ENCODE results near the gene TPST2.

TPST2 gene

DNA sequence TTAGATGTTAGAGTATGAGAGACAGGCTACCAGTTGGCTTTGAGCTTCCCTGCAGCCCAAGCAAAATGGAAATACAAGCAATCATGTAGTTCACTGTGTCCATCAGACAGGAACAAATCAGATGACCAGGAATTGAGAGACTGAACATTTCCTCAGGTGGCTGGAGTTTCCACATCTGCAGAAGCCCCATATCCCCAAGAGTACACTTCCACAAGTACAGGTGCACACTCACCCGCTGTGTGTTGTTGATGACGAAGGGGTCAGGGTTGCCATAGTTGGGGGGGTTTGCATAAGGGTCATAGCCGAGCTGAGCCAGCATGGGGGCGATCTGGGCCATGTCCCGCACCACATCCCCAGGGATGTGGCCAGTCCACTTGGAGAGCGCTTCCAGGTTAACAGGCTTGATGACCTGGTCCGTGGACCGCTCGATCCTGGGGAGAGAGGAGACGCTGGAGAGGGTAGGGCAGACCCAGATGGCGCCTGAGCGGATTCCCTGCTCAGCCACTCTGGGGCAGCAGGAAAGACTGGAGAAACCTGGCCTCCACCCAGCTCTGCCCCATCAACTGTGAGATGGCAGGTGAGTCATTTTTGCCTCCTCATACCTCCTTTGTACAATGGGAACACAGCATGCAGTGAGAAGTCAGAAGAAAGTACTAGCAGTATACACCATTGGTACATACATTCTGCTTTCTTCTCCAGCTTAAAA, 53.7 kb downstream of the TPST2 start:
- TF ChIP-seq, protein P1, sequence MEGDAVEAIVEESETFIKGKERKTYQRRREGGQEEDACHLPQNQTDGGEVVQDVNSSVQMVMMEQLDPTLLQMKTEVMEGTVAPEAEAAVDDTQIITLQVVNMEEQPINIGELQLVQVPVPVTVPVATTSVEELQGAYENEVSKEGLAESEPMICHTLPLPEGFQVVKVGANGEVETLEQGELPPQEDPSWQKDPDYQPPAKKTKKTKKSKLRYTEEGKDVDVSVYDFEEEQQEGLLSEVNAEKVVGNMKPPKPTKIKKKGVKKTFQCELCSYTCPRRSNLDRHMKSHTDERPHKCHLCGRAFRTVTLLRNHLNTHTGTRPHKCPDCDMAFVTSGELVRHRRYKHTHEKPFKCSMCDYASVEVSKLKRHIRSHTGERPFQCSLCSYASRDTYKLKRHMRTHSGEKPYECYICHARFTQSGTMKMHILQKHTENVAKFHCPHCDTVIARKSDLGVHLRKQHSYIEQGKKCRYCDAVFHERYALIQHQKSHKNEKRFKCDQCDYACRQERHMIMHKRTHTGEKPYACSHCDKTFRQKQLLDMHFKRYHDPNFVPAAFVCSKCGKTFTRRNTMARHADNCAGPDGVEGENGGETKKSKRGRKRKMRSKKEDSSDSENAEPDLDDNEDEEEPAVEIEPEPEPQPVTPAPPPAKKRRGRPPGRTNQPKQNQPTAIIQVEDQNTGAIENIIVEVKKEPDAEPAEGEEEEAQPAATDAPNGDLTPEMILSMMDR (IDR thresholded peaks at IDR 0.05), result no peak

DNA sequence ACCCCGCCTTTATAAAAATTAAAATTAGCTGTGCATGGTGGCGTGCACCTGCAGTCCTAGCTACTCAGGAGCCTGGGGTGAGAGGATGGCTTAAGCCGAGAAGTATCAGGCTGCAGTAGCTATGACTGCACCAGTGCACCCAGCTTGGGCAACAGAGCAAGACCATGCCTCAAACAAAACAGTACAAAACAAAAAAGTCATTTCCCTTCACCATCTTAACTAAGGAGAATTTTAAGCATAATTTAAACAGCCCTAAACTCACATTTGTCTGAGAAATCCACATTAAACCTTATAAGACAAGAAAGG, 54.4 kb downstream of the TPST2 start:
- TF ChIP-seq, protein P1 (IDR thresholded peaks at IDR 0.05), result no peak

DNA sequence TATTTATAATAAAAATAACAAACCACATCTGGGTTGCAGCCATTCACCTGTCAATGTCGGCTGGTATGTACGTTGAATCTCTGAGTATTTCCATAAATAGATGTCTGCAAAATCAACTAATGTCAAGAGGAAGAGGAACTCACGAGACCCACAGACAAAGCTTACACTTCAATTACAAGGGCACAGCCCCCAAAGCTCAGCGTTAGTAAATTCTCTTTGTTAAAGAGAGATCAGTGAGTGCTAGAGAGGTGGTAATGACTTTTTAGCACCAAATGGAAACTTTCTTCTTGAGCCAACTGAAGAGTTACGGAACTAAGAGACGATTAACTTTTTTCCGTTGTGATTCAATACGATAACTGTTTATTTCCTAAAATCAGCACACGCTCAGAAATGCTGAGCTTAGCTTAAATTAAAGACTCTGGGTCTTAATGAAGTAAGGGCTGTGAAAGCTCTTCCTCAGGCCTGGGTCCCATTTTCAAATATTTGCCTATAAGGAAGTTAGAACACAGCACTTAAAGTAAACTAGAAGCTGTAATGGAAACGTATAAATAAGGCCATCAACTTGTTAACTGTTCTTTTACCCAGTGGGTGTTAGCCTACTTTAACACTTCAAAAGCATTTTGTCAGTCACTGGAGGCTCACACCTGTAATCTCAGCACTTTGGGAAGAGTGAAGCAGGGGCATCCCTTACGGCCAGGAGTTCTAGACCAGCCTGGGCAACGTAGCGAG, 54.9 kb downstream of the TPST2 start:
- TF ChIP-seq, protein P1 (IDR thresholded peaks at IDR 0.05), result no peak

DNA sequence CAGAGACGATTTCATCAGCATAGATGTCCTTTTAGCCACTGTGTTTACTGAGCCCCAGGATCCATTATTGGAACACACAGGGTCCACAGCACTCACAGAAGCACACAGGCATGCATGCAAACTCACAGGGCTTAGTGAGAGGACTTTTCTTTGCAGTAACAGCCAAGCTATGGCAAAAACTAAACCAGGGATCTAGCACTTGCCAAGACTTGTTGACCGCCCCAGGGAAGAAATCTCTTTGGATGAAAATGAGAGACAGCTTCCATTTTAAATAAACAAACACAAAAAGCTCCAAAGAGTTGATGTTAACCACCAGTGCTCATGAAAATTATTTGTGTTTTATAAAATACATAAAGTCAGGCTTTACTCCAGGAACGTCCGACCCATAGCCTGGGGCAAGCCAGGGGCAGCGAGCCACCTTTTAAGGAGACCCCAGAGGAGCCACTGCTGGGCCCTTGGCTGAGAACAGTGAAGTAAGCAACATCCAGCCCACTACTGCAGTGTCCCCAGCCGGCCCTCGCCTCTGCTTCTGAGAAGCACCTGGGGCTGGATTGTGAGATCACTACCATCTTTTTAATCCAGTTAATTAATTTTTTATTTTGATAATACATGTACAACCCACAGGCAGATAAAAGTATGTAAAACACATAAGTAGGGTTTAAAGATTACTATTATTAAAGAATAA, 55.6 kb downstream of the TPST2 start:
- TF ChIP-seq, protein P1 (IDR thresholded peaks at IDR 0.05), result no peak

DNA sequence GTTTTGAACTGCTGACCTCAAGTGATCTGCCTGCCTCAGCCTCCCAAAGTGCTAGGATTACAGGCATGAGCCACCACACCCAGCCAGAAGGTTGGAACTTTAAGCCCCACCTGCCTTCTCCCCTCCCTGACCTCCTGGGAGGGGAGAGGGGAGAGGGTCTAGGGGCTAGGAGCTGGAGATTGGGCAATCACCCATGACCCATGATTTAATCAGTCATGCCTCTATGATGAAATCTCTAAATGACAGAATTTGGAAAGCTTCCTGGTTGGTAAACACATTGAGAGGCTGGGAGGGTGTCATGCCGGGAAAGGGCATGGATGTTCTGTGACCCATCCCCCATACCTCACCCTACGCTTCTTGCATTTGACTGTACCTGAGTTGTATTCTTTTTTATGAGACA, 60.6 kb downstream of the TPST2 start:
- TF ChIP-seq, protein P1 (IDR thresholded peaks at IDR 0.05), result no peak

DNA sequence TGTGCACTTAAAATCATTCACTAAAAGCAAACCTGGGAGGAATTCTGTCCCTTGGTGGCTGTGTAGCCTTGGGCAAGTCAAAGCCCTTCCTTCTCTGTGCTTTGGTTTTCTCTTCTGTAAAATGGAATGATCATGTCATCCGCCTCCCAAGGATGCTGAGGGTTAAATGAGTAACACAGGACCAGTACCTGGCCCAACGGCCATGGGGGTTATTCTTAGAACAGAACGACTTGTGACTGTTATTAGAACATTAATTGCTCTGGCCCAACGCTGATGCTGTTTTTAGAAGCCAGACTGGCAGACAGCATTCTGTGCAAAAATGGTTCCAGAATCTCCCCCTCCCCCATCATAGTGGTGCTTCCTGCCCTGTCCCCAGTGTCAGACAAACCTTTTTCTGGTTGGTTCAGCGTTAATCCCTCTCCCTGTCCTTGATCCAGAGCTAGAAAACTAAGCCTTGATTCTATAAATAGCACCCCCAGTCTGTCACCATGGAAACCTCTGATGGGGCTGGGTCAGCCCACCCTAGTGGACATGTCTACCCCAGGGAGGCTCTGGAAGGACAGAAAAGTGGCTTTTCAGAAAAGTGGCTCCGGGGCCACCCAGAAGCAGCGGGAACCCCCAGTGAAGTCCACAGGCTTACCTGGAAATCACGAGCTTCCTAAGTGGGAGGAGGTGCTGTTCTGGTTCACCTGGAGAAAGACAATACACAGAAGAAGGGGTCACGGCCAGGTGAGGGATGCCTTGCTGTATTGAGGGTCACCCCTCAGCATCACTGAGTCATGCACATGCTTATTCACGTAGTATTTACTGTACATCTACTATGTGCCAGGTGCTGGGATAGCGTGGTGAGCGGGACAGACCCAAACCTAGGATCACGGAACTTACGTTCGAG, 62.1 kb downstream of the TPST2 start:
- TF ChIP-seq, protein P1 (IDR thresholded peaks at IDR 0.05), result no peak

DNA sequence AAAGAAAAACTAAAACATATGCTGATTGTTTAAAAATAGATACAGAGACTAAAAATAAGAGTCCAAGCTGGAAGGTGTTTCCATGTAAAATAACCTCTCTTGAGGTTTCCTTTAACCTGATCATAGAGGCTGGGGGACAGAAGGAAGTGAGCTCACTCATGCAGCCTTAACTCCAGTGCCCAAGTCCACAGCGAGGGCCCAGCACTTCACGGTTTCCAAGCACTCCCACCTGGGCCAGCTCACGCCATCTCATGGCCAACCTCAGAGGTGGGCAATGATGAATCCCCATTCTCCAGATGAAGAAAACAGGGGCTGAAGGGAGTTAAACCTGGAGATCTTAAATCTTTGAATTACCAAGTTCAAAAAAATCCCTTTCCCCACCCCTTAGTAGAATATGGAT, 62.8 kb downstream of the TPST2 start:
- TF ChIP-seq, protein P1 (IDR thresholded peaks at IDR 0.05), result no peak
